ENCODE data around the gene PODXL. TPM values are rescaled to one million over a fixed set of nuclear protein-coding genes. Genes with fewer than 3 reads are reported as not detected.

Gene PODXL
- total RNA-seq, 1 experiment from 2014 or later: 37.5 TPM

GRCh38 chr7:131499801-131500200 is 56.6 kb downstream of the PODXL start:
- Histone ChIP-seq H3K27ac (ENCODE audit: low read depth, low read length) (no peak overlapping the region), H3K4me1 (ENCODE audit: control insufficient read depth in 1 of 2, insufficient read depth in 2 of 2, low read length in 2 of 2) (no peaks in the 10 kb centered on the region), H3K79me2 (ENCODE audit: insufficient read depth, low read length) (no peaks in the 10 kb centered on the region), H3K9me2 (ENCODE audit: insufficient read depth) (no peaks in the 10 kb centered on the region), H3K27me3 (ENCODE audit: insufficient read depth, low read length) (no peaks in the 10 kb centered on the region), H3K4me3 (replicated peaks in 1 of 2; ENCODE audit: low read depth in 1 of 2, low read length in 2 of 2) (no peak overlapping the region), H3K4me2 (ENCODE audit: low read length) (no peak overlapping the region), H3K9ac (ENCODE audit: low read length) (no peak overlapping the region), H3K36me3 (ENCODE audit: control insufficient read depth in 1 of 2, insufficient read depth in 2 of 2, low read length in 2 of 2) (peaks cover 2 to 3% of the 10 kb centered on the region in 2 experiments; a peak in 2 of 4 replicates), H4K20me1 (ENCODE audit: insufficient read depth) (no peaks in the 10 kb centered on the region), H2AFZ (ENCODE audit: low read depth, low read length, poor library complexity, severe bottlenecking) (no peak overlapping the region), H3K9me3 (ENCODE audit: control insufficient read depth in 1 of 2, insufficient read depth in 1 of 2, low read depth in 1 of 2, low read length in 2 of 2) (no peaks in the 10 kb centered on the region)
- RAD21 ChIA-PET (ENCODE audit: low non-redundant PET in 1 of 2, low total read pairs in 2 of 2, uncharacterized antibody in 2 of 2, unreplicated experiment in 2 of 2): no interaction called here
- CTCF ChIA-PET: interaction anchor here (0.8 to 1.0 kb wide), 2 partner anchors 10 to 190 kb away, joined by 3 read pairs; no protein-coding TSS in a partner anchor
- no TSS peak for BruUV-seq (replicated peaks)
- ATAC-seq (no peak), DNase-seq (ENCODE audit: low read depth, low spot score) (no peak)
- POLR2A ChIA-PET: no interaction called here
- TF ChIP-seq ZNF274 (IDR thresholded peaks at IDR 0.05; ENCODE audit: low read depth, low read length) (no peak), RAD21 (IDR thresholded peaks at IDR 0.05; ENCODE audit: low read depth) (no peak), ZBTB33 (IDR thresholded peaks at IDR 0.05; ENCODE audit: extremely low read depth, insufficient replicate concordance, low read length) (no peak), MAX (IDR thresholded peaks at IDR 0.05) (no peak), SP1 (IDR thresholded peaks at IDR 0.05; ENCODE audit: low read depth) (no peak), POLR2AphosphoS5 (IDR thresholded peaks at IDR 0.05; ENCODE audit: low read depth, low read length) (no peak), ELF1 (IDR thresholded peaks at IDR 0.05; ENCODE audit: borderline replicate concordance, low read depth) (no peak), CEBPB (IDR thresholded peaks at IDR 0.05; ENCODE audit: low read depth) (no peak), YY1 (IDR thresholded peaks at IDR 0.05; ENCODE audit: extremely low read depth, insufficient replicate concordance, low read depth, low read length) (no peak), EZH2phosphoT487 (IDR thresholded peaks at IDR 0.05; ENCODE audit: borderline replicate concordance) (no peak), ZFX (IDR thresholded peaks at IDR 0.05) (no peak)
- intact Hi-C loops (cut with micrococcal nuclease): no loop called here

All from HCT116 (cell line).